DLD1 (cell line): ENCODE results near the gene PIH1D1.

ENCODE experiments used
- in situ Hi-C: cut with HindIII; loops from 2 replicates; pipeline ENCODE4 v1.10.0; 2017; ENCODE audit warnings: low sequenced_read_pairs

Gene PIH1D1

DNA sequence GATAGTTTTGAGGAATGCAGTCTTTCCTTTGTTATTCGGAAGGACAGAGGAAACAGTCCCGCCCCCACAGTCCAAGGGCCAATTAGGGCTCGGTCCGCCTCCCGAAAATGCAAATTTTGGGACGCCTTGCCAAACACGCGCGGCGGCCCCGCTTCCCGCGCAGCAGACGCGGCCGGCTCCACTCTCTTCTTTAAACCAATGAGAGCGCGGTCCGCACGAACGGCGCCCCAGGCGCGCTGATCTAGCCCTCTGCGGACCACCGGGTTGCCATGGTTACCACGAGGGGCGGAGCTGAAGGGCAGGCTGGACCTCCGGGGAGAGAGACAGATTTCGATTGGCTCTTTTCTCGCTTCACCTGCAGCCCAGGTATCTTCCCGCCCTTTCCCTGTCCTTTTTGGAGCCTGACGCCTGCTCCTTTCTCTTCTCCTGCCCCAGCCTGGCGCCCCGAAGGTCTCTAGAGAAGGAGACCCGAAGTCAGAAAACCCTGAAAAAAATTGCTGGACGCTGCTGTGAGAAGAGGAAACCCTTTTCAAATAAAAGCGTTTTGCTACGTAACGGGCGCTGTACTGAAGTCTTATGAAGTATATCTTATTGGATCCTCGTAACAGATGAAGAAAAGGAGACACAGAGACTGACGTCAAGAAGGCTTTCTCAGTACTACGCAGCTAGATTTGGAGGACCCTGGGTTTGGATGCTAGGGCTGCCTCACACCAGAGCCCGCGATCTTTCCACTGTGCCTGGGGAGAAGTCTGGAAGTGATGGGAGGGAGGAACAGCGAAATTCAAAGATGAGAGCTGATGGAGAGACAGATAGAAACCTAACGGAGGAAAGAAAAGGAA, 30.4 kb downstream of the PIH1D1 start:
- in situ Hi-C loops = no loop called here

DNA sequence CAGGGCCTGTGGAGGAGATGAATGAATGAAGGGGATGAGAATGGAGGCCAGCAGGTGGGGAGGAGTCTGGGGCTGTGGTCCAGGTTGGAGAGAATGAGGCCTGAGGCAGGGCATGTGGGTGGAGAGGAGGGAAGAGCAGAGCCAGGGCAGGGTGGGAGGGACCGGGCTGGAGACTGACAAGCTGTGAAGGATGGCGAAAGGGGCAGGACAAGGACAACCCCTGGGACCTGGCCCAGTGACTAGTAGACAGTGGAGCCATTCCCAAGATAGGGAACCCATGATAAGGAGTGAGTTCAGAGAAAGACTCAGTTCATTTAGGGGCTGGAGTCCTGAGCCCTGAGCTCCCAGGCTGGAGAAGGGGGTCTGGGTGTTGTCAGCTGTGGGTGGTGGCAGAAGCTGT, 31.4 kb downstream of the PIH1D1 start:
- in situ Hi-C loops = no loop called here

DNA sequence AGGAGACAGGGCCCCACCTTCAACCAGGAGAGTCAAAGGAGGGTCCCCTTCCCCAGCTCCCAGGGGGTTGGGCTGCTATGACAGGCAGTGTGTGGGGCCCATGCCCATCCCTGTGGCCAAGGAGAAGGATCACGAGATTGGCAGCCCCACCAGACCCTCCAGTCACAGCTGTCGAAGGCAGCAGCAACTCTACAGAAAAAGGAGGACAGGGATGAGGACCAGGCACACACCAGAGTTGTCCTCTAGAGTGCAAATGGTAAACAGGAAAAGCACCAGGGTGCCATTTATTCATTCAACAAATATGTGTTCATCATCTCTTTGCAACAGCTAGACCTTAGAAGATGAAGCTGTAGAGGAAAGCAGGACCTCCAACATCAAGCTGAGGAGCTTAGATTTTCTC, 32.4 kb downstream of the PIH1D1 start:
- in situ Hi-C loops = no loop called here

DNA sequence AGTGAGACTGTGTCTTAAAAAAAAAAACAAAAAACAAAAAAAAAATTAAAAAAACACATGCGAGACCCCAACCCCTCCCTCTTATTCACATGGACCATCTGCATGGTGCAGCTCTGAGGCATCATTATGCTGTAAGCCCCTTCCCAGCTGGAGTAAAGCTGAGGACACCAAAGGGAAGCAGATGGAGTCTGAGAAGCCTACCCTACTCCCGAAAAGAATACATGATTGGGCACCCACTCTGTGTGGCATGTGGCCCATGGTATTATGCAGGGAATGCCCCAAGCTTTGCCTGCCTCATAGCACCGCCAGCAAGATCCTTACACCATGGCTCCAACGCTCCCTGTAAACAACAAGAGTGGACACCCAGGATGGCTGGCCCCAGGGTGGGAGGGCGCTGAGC, 33.1 kb downstream of the PIH1D1 start:
- in situ Hi-C loops = no loop called here

DNA sequence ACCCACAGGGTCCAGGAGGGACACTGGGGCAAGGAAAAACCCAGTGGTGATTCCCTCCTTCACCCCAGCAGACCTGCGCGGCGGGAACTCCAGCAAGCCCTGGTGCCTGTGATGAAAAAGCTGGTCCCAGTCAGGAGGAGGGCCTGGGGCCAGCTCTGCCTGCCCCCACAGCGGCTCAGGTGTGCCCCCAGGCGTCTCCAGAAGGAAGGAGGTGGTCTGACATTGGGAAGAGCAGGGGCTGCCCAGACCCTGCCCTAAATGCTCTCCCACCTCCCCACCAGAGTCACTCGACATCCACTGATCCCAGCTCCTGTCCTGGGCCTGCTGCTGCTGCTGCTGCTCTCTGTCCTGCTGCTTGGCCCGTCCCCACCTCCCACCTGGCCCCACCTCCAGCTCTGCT, 34.5 kb downstream of the PIH1D1 start:
- in situ Hi-C loops = no loop called here

DNA sequence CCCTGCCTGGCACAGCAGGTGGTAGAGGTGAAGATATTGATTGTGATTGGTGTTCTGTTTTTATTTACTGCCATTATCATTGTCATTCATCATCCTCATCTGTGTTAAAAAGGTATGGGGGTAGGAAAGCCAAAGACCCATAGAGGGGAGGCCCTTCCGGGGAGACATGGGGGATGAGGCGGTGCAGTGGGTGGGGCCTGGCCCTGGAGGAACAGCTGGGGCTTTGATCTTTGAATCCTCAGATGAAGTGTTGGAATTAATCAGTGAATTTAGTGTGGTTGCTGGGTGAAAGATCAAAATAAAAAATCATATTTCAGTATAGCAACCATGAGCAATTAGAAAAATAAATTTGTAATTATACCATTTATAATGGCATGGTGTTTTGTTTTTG, 35.8 kb downstream of the PIH1D1 start:
- in situ Hi-C loops = no loop called here

DNA sequence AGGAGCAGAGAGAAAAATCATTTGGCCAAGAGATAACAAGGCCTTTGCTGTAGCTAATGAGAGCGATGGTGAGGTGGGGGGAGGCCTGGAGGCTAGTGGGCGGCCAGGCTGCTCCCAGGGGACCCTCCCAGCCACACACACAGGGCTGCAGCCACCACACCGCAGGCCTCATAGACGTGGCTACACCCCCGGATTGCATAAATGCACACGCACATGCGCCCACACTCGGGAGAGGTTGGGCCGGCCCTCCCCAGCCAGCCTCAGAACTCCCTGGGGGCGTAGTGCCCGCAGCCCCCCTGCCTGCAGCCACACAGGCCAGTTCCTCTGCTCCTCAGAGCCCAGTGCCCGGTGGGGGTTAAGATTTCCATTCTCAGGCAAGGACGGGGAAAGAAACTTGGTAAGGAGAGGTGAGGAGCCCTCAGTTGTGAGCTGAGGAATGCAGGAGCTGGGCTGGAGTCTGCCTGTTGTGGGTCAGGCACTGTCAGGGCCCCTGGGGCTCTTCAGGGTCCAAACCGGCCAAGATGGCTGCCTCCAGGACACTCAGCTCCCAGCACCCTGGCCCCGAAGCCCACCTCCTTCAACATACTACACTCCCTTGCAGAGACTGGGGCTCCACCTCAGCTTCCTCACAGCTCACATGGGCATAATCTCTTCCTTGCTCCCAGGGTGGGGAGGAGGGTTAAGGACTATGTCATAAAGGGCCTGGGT, 36.4 kb downstream of the PIH1D1 start:
- in situ Hi-C loops = no loop called here

DNA sequence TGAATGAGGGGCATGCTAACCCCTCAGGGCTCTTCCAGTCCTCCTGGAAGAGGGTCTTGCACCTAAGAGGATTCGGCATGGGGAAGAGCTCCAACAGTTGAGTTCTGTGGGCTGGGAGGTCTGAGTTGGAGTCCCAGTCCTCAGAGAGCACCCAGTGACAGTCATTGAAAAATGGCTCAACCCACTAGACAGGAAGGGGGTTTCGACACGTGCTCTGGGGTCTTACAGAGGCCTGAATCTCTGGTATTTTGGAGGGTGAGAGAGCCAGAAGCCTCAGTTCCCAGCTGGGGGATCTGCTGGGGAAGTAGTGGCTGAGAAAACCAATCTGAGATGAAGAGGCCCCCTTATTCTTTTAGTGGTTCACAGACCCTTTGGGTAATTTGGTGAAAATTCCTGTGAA, 37.4 kb downstream of the PIH1D1 start:
- in situ Hi-C loops = no loop called here

DNA sequence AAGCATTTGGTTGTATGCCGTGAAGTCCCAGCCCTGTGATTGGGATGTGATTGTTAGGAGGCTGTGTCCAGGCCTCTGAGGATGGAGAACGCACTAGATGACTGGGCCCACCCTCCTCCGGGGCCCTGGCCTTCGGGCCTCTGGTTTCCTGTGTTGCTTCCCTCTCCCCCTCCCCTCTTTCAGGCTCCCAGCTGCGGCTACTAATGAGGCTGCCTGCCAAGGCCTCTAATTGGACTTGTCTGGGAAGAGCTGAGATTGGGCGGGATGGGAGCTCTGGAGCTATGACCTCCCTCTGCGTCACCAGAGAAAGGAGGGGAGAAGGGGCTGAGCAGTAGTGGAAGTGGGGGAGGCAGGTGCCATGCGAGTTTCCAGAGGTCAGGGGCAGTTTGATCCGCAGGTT, 38.3 kb downstream of the PIH1D1 start:
- in situ Hi-C loops = no loop called here

DNA sequence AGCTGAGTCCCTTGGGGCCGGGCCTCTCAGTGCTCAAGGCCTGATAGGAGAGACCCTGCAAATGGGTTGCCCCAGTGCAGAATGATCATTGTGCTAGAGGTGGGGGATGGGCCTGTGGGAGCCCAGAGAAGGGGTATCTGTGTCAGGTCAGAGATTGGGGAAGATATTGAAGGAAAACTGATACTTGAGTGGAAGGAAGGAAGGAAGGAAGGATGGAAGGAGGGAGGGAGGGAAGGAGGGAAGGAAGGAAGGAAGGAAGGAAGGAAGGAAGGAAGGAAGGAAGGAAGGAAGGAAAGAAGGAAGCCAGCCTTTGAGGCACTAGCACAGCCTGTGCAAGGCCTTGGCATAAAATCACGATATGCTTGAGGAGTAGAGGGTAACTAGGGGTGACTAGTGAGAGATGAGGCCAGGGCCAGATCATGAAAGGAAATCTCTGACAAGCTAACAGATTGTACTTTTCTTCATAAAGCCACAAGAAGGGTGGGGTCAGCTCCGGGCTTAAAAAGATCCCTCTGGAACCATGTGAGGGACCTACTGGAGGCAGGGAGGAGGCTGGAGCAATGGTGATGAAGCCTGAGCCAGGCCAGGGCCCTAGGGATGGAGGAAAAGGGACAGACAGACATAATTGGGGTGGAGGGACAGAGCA, 39.8 kb downstream of the PIH1D1 start:
- in situ Hi-C loops = no loop called here

DNA sequence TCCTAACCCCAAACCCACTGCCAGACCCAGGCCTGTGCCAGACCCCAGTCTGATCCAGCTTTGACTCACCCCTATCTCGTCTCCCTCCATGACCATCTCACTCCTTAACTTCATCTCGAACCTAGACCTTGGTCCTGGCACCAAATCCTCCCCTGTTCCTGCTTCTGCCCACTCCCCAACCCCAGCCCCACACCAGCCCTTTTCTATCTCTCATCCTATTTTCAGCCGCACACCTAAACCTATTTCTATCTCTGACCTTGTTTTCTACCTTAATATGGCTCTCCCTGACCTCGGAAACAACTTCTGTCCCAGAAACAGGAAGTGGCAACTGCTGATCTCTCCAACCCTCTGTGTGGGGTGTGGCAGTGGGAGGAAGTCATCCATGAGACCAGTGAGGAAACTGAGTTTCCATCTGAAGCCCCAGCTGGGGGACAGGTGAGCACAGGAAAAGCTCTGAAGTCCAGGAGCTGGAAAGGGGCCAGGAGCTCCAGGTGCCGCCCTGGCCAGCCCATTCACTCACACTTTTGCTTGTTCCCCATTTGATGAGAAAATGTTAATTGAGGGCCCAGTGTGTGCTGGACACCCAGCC, 42.1 kb downstream of the PIH1D1 start:
- in situ Hi-C loops = no loop called here

DNA sequence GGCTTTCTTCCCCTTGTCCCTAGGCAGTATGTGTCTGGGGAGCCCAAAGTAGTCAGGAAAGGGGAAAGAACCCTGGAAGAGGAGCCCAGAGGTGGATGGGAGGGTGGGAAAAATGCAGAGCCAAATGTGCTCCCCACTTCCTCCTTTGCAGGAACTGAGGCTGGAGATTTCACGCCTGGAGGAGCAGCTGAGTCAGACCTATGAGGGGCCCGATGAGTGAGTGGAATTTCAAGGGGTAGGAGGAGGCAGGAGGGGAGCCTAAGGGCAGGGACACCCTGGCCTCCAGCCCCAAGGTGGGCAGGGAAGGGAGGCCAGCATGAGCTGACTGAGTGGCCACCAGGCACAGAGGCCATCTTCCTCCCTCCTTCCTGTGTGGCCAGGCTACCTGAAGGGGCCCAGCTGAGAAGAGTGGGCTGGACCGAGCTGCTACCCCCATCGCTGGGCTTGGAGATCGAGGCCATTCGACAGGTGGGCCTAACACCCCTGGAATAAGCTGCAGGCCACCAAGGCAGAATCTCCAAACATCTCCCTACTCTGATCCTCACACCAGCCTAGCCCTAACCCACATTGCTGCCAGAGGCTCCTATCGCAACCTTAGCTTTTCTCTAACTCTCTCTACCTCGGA, 42.7 kb downstream of the PIH1D1 start:
- in situ Hi-C loops = no loop called here

DNA sequence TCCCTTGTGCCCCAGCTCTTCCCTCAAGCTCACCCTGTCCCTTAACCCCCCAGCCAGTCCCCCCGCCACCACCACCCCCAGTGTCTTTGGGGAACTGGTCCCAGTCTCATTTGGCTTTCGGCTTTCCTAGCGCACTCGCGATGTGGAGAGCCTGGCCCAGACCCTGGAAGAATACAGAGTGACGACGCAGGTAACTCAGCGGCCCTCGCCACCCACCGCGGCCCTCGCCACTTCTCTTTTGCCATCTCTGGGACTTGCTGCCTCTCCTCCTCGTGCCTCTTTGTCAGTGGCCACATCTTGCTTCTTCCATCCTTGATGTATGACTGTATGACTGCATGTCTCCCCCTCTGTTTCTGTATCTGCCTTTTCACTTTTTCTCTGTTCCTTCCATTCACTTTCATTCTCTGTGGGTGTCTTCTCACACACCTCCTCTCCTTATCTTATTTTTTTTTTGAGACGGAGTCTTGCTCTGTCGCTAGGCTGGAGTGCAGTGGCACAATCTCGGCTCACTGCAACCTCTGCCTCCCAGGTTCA, 44.1 kb downstream of the PIH1D1 start:
- in situ Hi-C loops = no loop called here

DNA sequence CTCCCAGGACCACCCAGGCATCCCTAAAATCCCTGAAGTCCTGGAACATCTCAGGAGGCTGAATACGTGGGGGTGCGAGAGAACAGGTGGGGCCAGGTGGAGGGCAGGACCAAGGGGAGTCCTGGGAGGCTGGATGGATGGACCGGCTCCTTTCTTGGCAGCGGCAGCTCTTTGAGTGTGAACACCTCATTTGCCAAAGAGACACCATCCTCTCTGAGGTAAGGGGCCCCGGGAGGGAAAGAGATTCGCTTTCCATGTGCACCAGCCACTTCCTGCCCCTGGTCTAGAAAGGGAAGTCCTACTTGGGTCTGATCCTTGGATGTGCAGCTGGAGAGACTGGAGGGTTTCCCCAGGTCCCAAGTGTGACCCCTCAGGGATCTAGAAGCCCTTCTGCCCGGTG, 44.5 kb downstream of the PIH1D1 start:
- in situ Hi-C loops = no loop called here

DNA sequence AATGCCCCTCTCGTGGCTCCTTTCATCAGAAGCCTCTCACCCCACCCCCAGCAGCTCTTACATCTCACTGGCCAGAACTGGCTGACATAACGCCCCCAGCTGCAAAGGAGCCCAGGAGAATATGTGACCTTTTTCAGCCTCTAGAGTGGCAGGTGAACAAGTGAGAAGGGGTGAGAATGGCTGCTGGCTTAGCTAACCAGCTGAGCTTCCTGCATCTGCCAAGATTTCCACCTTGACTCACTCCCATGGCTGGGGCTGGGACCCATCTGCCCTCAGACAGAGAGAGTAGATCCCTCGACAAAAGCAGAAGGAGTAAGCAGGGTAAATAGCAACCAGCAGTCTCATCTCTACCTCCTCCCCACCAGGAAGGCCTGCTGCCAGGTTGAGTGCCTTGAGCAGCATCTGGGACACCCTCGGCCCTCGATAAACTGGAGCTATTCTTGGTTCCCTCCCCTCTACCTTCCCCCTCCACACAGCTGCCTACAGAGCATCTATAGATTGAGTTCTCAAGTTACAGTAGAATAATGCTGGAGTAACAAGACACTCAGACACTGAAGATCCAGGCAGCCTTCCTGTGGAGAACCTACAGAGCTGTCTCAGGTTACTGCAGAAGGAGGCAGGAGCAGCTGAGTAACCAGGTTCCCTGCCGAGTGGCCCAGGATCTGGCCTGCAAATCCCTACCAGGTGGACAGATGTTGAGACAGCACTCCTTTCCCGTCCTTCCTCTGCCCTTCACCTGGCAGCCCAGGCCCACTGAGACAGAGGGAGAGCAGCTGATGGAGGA, 48.0 kb downstream of the PIH1D1 start:
- in situ Hi-C loops = no loop called here

DNA sequence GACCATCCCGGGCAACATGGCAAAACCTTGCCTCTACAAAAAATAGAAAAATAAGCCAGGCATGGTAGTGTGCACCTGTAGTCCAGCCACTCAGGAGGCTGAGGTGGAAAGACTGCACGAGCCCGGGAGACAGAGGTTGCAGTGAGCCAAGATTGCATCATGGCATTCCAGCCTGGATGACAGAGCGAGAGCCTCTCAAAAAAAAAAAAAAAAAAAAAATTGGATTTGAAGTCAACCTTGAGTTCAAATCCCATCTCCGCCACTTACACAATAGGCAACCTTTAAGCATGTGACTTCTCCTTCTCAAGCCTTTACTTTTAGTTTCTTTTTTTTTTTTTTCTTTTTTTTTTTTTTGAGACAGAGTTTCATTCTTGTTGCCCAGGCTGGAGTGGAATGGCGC, 51.6 kb downstream of the PIH1D1 start:
- in situ Hi-C loops = no loop called here

DNA sequence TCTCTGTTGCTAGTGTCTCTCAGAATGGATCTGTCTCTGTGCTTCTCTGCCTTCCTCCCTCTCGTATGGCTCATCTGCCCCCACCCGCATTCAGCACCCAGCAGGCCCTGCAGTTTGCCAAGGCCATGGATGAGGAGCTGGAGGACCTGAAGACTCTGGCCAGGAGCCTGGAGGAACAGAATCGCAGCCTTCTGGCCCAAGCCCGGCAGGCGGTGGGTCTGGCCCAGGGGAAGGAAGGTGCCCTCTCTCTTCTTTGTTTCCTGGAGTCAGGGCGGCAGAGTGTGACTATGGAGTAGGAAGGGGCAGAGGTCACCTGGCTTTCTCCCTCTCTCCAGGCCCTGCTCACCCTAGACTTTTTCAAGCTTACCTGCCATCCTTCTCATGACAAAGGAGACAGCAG, 52.7 kb downstream of the PIH1D1 start:
- in situ Hi-C loops = no loop called here

DNA sequence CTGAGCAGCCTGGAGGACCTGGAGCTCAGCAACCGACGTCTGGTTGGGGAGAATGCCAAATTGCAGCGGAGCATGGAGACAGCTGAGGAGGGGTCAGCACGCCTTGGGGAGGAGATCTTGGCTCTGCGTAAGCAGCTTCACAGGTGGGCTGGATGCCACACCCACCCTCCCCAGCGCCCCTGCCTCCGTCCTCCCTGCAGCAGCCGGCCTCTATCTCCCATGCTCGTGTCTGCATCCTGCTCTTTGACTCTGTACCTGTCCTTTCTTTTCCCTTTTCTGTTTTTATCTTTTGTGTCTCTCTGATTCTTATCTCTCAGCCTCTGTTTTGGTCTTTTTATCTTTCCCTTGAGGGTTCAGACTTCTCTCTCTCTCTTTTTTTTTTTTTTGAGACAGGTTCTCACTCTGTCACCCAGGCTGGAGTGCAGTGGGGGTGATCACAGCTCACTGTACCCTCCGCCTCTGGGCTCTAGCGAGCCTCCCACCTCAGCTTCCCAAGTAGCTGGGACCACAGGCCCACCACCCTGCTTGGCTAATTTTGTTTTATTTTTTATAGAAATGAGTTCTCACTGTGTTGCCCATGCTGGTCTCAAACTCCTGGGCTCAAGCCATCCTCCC, 53.5 kb downstream of the PIH1D1 start:
- in situ Hi-C loops = no loop called here

DNA sequence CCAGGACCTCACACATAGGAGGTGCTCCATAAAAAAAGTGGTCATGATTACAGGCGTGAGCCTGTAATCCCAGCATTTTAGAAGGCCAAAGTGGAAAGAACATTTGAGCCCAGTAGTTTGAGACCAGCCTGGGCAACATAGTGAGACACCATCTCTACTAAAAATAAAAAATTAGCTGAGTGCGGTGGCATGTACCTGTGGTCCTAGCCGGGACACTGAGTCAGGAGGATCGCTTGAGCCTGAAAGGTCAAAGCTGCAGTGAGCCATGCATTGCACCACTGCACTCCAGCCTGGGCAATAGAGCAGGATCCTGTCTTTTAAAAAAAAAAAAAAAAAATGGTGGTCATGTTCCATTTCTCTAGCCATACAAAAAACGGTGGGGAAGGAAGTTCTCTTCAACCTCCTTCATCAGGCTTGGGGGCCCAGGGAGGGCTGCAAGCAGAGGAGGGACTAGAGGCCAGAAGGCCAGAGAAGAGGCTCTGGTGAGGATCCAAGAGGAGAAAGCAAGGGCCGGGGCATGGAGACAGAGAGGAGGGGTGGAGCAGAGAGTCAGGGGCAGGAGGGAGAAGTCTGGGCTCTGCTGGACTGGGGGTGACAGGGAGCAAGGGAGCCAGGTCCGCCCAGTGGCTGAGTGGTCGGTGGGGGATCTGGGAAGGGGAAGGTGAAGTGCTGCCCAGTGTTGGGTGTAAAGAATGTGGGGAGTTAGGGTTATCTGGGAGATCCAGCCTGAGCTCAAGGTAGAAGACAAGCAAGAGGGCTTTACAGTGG, 54.7 kb downstream of the PIH1D1 start:
- in situ Hi-C loops = no loop called here
